ENCODE results near the gene MKI67. TPM values are rescaled to one million over a fixed set of nuclear protein-coding genes. Genes with fewer than 3 reads are reported as not detected.

MKI67 gene
- total and polyA plus RNA-seq, 9 of the 15 experiments (the other 6 are each of a cell fraction or from before 2014, with no cell fraction given), result 11.8 to 86.5 (median 36.0) TPM

DNA sequence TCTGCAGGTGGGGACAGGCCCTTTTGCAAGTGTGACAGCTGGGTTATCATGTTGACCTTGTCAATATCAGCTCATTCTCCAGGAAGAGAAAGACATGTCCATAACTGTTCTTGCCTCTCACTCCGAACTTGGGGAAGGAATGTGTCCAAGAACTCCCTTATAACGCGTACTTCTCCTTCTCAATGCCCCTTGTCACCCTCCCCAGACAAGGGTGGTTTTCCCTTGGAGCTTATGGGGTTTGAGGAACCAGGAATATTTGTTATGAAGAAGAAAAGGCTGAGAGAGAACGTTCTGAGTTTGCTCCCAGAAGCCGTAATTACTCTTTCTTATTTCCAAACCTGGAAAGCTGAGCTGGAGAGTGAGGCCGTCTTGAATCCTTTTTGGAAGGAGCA lies 77.4 kb downstream of the MKI67 start:
- H3K27ac ChIP-seq (ENCODE audit: extremely low read depth, low read depth, low read length), result no peak overlapping the region
- POLR2A ChIA-PET, result no interaction called here
- in situ Hi-C loops (cut with MboI), result no loop called here
- DNase-seq (ENCODE audit: extremely low read depth in 1 of 4, low spot score in 3 of 4) (no peak), ATAC-seq (no peak), FAIRE-seq (no peak)
- no peaks in the 10 kb centered on the region for H3K36me3 ChIP-seq (ENCODE audit: control insufficient read depth, insufficient read depth, low read length)
- H3K9me1 ChIP-seq (ENCODE audit: control insufficient read depth, insufficient read depth, low read length), result no peaks in the 10 kb centered on the region
- TF ChIP-seq TEAD1 (CRISPR knock-in tag; IDR thresholded peaks at IDR 0.05), result no peak
- TF ChIP-seq ADNP (tag; IDR thresholded peaks at IDR 0.05), result no peak
- no peak for TF ChIP-seq EZH2 (IDR thresholded peaks at IDR 0.05; ENCODE audit: borderline replicate concordance, low read depth, low read length)
- TF ChIP-seq ESRRA (IDR thresholded peaks at IDR 0.05; ENCODE audit: borderline replicate concordance, low read depth), result no peak
- TF ChIP-seq NR2F6 (CRISPR knock-in tag; IDR thresholded peaks at IDR 0.05), result no peak
- no peak for TF ChIP-seq SREBF2 (CRISPR knock-in tag; IDR thresholded peaks at IDR 0.05)
- TF ChIP-seq, protein P1, sequence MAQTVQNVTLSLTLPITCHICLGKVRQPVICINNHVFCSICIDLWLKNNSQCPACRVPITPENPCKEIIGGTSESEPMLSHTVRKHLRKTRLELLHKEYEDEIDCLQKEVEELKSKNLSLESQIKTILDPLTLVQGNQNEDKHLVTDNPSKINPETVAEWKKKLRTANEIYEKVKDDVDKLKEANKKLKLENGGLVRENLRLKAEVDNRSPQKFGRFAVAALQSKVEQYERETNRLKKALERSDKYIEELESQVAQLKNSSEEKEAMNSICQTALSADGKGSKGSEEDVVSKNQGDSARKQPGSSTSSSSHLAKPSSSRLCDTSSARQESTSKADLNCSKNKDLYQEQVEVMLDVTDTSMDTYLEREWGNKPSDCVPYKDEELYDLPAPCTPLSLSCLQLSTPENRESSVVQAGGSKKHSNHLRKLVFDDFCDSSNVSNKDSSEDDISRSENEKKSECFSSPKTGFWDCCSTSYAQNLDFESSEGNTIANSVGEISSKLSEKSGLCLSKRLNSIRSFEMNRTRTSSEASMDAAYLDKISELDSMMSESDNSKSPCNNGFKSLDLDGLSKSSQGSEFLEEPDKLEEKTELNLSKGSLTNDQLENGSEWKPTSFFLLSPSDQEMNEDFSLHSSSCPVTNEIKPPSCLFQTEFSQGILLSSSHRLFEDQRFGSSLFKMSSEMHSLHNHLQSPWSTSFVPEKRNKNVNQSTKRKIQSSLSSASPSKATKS (CRISPR knock-in tag; IDR thresholded peaks at IDR 0.05), result no peak
- no peak for TF ChIP-seq NFYB (IDR thresholded peaks at IDR 0.05; ENCODE audit: extremely low read depth, insufficient read length)
- no peak for TF ChIP-seq ILF3 (IDR thresholded peaks at IDR 0.05; ENCODE audit: borderline replicate concordance)
- TF ChIP-seq, protein P2, sequence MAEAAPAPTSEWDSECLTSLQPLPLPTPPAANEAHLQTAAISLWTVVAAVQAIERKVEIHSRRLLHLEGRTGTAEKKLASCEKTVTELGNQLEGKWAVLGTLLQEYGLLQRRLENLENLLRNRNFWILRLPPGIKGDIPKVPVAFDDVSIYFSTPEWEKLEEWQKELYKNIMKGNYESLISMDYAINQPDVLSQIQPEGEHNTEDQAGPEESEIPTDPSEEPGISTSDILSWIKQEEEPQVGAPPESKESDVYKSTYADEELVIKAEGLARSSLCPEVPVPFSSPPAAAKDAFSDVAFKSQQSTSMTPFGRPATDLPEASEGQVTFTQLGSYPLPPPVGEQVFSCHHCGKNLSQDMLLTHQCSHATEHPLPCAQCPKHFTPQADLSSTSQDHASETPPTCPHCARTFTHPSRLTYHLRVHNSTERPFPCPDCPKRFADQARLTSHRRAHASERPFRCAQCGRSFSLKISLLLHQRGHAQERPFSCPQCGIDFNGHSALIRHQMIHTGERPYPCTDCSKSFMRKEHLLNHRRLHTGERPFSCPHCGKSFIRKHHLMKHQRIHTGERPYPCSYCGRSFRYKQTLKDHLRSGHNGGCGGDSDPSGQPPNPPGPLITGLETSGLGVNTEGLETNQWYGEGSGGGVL (CRISPR knock-in tag; IDR thresholded peaks at IDR 0.05), result no peak
- TF ChIP-seq NFE2L1 (tag; IDR thresholded peaks at IDR 0.05; ENCODE audit: borderline replicate concordance, low read depth), result no peak
- TF ChIP-seq FOXJ2 (tag; IDR thresholded peaks at IDR 0.05), result no peak
- TF ChIP-seq, protein P3, sequence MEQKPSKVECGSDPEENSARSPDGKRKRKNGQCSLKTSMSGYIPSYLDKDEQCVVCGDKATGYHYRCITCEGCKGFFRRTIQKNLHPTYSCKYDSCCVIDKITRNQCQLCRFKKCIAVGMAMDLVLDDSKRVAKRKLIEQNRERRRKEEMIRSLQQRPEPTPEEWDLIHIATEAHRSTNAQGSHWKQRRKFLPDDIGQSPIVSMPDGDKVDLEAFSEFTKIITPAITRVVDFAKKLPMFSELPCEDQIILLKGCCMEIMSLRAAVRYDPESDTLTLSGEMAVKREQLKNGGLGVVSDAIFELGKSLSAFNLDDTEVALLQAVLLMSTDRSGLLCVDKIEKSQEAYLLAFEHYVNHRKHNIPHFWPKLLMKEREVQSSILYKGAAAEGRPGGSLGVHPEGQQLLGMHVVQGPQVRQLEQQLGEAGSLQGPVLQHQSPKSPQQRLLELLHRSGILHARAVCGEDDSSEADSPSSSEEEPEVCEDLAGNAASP (IDR thresholded peaks at IDR 0.05), result no peak
- no TSS peak for BruUV-seq (replicated peaks)
- H3K4me2 ChIP-seq (ENCODE audit: insufficient read depth, low read length), result no peak overlapping the region
- H3K27me3 ChIP-seq (ENCODE audit: control insufficient read depth in 2 of 2, insufficient read depth in 2 of 2, low read length in 2 of 2), result peaks cover 3 to 31% of the 10 kb centered on the region in 2 experiments; a peak in 3 of 5 replicates
- intact Hi-C loops (cut with micrococcal nuclease), result no loop called here
- 0% methylated on average over 4 of the region's 6 CpGs for WGBS (ENCODE audit: insufficient coverage, low coverage, missing lambda C conversion rate)
- CTCF ChIA-PET (ENCODE audit: low intra/inter-chr PET ratio), result no interaction called here
- H3K9ac ChIP-seq (ENCODE audit: insufficient read depth in 1 of 2, low read depth in 2 of 2, low read length in 2 of 2), result no peak overlapping the region
- H3K4me3 ChIP-seq, result no peak overlapping the region
- peaks cover 0 to 4% of the 10 kb centered on the region in 2 experiments; a peak in 1 of 5 replicates for H3K4me1 ChIP-seq (replicated peaks in 1 of 2; ENCODE audit: control insufficient read depth in 2 of 2, insufficient read depth in 2 of 2, low read length in 2 of 2)
- H3K79me2 ChIP-seq (ENCODE audit: control insufficient read depth, insufficient read depth, low read length), result no peaks in the 10 kb centered on the region
- no peaks in the 10 kb centered on the region for H3K9me3 ChIP-seq (replicated peaks; ENCODE audit: control insufficient read depth, insufficient read depth, low read depth, low read length)
- no peak overlapping the region for H2AFZ ChIP-seq (ENCODE audit: low read depth, low read length)
- H4K20me1 ChIP-seq (replicated peaks; ENCODE audit: control insufficient read depth, insufficient read depth, low read length), result no peaks in the 10 kb centered on the region

All from K562 (cell line).